Thoracic aorta (tissue), 2 donors: ENCODE data around the gene BEX1. TPM values are rescaled to one million over a fixed set of nuclear protein-coding genes. Genes with fewer than 3 reads are reported as not detected.

Source experiments
- ATAC-seq: fragments of 150-250 bp; one replicate; pipeline ENCODE4 v1.8.0; 2017; ENCODE audit warnings: low read depth; ENCODE audit not compliant: insufficient number of reproducible peaks, low FRiP score
- DNase-seq: peaks from one replicate; pipeline ENCODE4 v3.0.0-alpha.2; 2020; ENCODE audit warnings: low spot score
- H3K27ac ChIP-seq, 2 donors: fragments of 200-600 bp; sonication (generic); 1 replicate in 1 of 2; 2 replicates in 1 of 2; pipeline ENCODE4 v1.5.1; 2016; ENCODE audit warnings: mild to moderate bottlenecking in 2 of 2, moderate library complexity in 2 of 2
- H3K27me3 ChIP-seq: fragments of 200-600 bp; sonication (generic); replicated peaks from 2 replicates; pipeline ENCODE4 v1.6.0; 2016; ENCODE audit warnings: mild to moderate bottlenecking; ENCODE audit not compliant: insufficient read depth
- H3K36me3 ChIP-seq: fragments of 200-600 bp; sonication (generic); one replicate; pipeline ENCODE4 v1.5.1; 2016
- H3K4me1 ChIP-seq, 2 donors: fragments of 200-600 bp; sonication (generic); 1 replicate in 1 of 2; 2 replicates in 1 of 2; pipeline versions ENCODE4 v1.5.1 to v1.6.0; 2016; ENCODE audit warnings: low read depth in 2 of 2, mild to moderate bottlenecking in 1 of 2; ENCODE audit not compliant: control insufficient read depth in 1 of 2
- H3K4me3 ChIP-seq: fragments of 200-600 bp; sonication (generic); 2 replicates; pipeline ENCODE4 v1.5.1; 2016; ENCODE audit warnings: mild to moderate bottlenecking
- H3K9me3 ChIP-seq: fragments of 200-600 bp; sonication (generic); 2 replicates; pipeline ENCODE4 v1.5.1; 2016
- total RNA-seq, 2 donors: library from RNA; depleted of rRNA; stranded (reverse); fragments of >200 nt; gene quantifications; one replicate each; pipeline versions ENCODE4 v1.1.0 to v1.2.3, GENCODE V29; 2016
- TF ChIP-seq, protein P1 (sequence below): fragments of 200-600 bp; sonication (generic); IDR thresholded peaks from one replicate; pipeline ENCODE4 v1.5.1; 2019; ENCODE audit warnings: antibody characterized with exemption

Gene BEX1
- total RNA-seq, 2 donors from 2014 or later, result 0.92 TPM; not detected in 1

DNA sequence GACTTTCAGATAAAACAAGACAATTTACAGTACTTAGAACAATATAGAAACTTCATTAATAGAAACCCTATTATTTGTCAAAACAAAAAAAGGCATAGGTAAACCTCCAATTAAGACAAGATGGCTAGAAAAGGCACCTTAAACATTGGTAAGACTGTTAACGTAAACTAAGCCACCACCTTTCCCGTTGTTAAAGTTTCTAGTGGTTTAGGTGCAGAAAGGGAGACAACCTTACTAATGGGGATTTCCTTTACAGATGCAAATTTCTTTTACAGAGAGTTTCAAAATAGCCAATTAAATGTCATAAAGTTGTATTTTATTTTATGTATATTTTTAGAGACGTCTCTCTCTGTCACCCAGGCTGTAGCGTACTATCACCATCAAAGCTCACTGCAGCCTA lies 36.5 kb upstream of the BEX1 start:
- ATAC-seq (no peak), DNase-seq (no peak)
- Histone ChIP-seq H3K4me3 (no peak overlapping the region), H3K27me3 (no peaks in the 10 kb centered on the region), H3K27ac (no peak overlapping the region), H3K4me1 (no peaks in the 10 kb centered on the region), H3K9me3 (no peaks in the 10 kb centered on the region), H3K36me3 (no peaks in the 10 kb centered on the region)
- TF ChIP-seq, protein P1, sequence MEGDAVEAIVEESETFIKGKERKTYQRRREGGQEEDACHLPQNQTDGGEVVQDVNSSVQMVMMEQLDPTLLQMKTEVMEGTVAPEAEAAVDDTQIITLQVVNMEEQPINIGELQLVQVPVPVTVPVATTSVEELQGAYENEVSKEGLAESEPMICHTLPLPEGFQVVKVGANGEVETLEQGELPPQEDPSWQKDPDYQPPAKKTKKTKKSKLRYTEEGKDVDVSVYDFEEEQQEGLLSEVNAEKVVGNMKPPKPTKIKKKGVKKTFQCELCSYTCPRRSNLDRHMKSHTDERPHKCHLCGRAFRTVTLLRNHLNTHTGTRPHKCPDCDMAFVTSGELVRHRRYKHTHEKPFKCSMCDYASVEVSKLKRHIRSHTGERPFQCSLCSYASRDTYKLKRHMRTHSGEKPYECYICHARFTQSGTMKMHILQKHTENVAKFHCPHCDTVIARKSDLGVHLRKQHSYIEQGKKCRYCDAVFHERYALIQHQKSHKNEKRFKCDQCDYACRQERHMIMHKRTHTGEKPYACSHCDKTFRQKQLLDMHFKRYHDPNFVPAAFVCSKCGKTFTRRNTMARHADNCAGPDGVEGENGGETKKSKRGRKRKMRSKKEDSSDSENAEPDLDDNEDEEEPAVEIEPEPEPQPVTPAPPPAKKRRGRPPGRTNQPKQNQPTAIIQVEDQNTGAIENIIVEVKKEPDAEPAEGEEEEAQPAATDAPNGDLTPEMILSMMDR, result no peak

DNA sequence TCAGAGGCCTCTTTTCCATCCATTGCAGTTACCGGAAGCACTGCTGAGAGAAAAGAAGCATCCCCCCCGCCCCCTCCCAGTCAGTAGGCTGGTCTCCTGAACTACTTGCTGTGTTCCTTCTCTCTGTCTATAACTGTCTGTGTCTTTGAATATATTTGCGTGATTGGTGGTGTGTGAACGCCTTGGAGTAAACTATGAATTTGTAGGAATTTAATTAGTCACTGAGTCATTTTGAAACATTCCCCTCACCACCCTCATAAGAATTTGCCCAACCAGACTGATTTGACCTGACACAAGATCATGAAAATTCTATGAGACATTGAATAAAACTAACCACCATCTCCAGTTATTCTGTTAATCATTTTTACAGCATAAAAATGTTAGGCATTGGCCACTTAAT lies 35.7 kb upstream of the BEX1 start:
- Histone ChIP-seq H3K27ac (no peak overlapping the region), H3K27me3 (no peaks in the 10 kb centered on the region), H3K4me1 (no peaks in the 10 kb centered on the region), H3K36me3 (no peaks in the 10 kb centered on the region), H3K4me3 (no peak overlapping the region), H3K9me3 (no peaks in the 10 kb centered on the region)
- ATAC-seq, result no peak
- no peak for DNase-seq
- TF ChIP-seq, protein P1, result no peak

DNA sequence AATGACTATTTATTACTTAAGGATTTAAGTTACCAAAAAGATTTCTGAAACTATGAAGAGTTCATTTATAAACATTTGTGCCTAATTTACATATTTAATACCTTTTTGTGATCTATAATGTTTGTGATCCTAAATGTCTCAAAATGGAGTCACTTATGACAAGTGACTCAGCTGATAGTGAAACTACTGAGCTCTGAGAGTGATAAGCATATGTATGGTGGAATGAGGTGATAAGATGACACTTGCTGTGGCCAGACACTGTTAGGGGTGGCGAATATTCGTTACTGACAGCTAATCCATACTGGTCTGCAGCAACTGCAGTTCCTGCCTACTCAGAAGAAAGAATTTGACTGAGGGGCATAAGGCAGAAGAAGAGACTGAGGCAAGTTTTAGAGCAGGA lies 34.5 kb upstream of the BEX1 start:
- TF ChIP-seq, protein P1, result no peak
- Histone ChIP-seq H3K4me3 (no peak overlapping the region), H3K4me1 (no peaks in the 10 kb centered on the region), H3K27me3 (no peaks in the 10 kb centered on the region), H3K36me3 (no peaks in the 10 kb centered on the region), H3K9me3 (no peaks in the 10 kb centered on the region), H3K27ac (no peak overlapping the region)
- ATAC-seq, result no peak
- no peak for DNase-seq

DNA sequence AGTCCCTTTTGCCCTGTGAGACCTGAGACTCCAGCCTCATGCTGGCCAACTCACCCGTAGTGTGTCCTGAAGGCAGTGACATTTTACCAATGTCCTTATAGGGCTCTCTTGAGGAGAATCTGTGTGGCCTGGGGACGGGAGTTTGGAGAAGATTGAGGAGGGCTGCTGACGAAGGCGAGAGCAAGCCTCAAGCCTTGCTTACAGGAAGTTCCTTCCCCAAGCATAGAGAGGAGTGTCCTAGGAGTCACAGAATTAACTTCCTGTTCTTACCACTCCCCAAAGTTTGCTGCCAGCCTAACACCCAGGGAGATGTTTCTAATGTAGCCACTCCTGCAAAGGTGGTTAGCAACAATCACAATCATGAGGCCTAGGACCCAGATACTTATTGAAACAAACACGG lies 29.0 kb upstream of the BEX1 start, which contains the start of gene NXF3:
NXF3 (minus strand) TSS at position 202 of the 400 bp plus-strand sequence; CDS start at position 82, 120 bp downstream.
- no peaks in the 10 kb centered on the region for H3K9me3 ChIP-seq
- H3K27ac ChIP-seq, result no peak within 1 kb of the TSS
- H3K27me3 ChIP-seq, result no peaks in the 10 kb centered on the region
- no peak for ATAC-seq
- no peak for DNase-seq
- H3K4me3 ChIP-seq, result no peak within 1 kb of the TSS
- H3K4me1 ChIP-seq, result no peaks in the 10 kb centered on the region
- H3K36me3 ChIP-seq, result no peaks in the 10 kb centered on the region
- TF ChIP-seq, protein P1, result no peak

DNA sequence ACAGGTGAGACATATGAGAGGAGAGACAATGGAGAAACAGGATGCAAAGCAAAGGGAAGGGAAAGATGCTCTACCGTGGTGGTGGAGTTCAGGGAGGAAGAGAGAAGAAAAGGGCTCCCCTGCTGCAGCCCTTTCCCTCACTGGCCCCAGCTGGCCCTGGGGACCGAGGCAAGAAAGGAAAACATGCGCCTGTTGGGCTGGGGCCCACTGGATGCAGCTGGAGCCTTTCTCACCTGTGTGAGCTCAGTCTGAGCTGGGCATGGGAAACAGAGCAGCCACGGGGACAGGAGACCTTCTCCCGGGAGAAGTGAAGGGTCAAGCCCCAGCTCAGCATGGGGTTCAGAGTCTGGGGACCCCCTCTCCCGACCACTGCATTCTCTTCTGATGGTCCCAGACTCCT lies 17.1 kb upstream of the BEX1 start:
- ATAC-seq (no peak), DNase-seq (no peak)
- H3K9me3 ChIP-seq, result no peaks in the 10 kb centered on the region
- no peaks in the 10 kb centered on the region for H3K36me3 ChIP-seq
- TF ChIP-seq, protein P1, result no peak
- no peaks in the 10 kb centered on the region for H3K4me1 ChIP-seq
- H3K27me3 ChIP-seq, result no peaks in the 10 kb centered on the region
- no peak overlapping the region for H3K27ac ChIP-seq
- H3K4me3 ChIP-seq, result no peak overlapping the region
